Uterus (tissue), 4 donors: ENCODE results near the gene TP53BP1. TPM values are rescaled to one million over a fixed set of nuclear protein-coding genes. Genes with fewer than 3 reads are reported as not detected.

Experiments used
- DNase-seq, 2 donors: peaks; one replicate each; pipeline ENCODE4 v3.0.0-alpha.2; 2019 to 2020
- H3K27ac ChIP-seq, 2 donors: fragments of 200-600 bp; sonication (generic); 1 replicate in 1 of 2; 2 replicates in 1 of 2; pipeline ENCODE4 v1.5.1; 2016 to 2018
- H3K27me3 ChIP-seq, 2 donors: fragments of 200-600 bp; sonication (generic); one replicate each; pipeline ENCODE4 v1.5.1; 2018 to 2019; ENCODE audit warnings: control low read depth in 1 of 2
- H3K36me3 ChIP-seq, 2 donors: fragments of 200-600 bp; sonication (generic); one replicate each; pipeline ENCODE4 v1.5.1; 2019; ENCODE audit warnings: control low read depth in 1 of 2
- H3K4me1 ChIP-seq, 2 donors: fragments of 200-600 bp; sonication (generic); one replicate each; pipeline ENCODE4 v1.5.1; 2018 to 2019; ENCODE audit warnings: control low read depth in 1 of 2
- H3K4me3 ChIP-seq, 2 donors: fragments of 200-600 bp; sonication (generic); 1 replicate in 1 of 2; 2 replicates in 1 of 2; pipeline ENCODE4 v1.5.1; 2018 to 2019; ENCODE audit warnings: mild to moderate bottlenecking in 1 of 2
- H3K9me3 ChIP-seq, 2 donors: fragments of 200-600 bp; sonication (generic); one replicate each; pipeline ENCODE4 v1.5.1; 2019; ENCODE audit warnings: control low read depth in 1 of 2
- CTCF ChIP-seq, 4 experiments: fragments of 200-600 bp in 2 of 4; fragments of 450-650 bp in 2 of 4; sonication (generic) in 2 of 4; IDR thresholded peaks; one replicate each; pipeline ENCODE4 v1.5.1; 2016 to 2019; ENCODE audit warnings: antibody characterized with exemption in 4 of 4, mild to moderate bottlenecking in 2 of 4, moderate library complexity in 1 of 4
- POLR2A ChIP-seq, 2 donors: fragments of 450-650 bp; IDR thresholded peaks; one replicate each; pipeline ENCODE4 v1.6.1; 2016; ENCODE audit warnings: antibody characterized with exemption in 2 of 2, mild to moderate bottlenecking in 1 of 2, moderate library complexity in 1 of 2
- intact Hi-C: fragments of 100-400 bp; cut with DNase I; formaldehyde crosslinking; loops from one replicate; pipeline ENCODE4 v1.15.1; 2023; ENCODE audit warnings: low total_unique reads
- total RNA-seq, 4 donors: library from RNA; depleted of rRNA in 3 of 4; stranded (reverse); fragments of >200 nt in 3 of 4; gene quantifications; one replicate each; pipeline versions ENCODE4 v1.1.0 to v1.2.4, GENCODE V29; 2014 to 2023
- donor health status: DM: yes; HTN: yes; CAD: no.

Gene TP53BP1
- total RNA-seq, 4 donors from 2014 or later, result 30.2 to 150 (median 51.4) TPM

- intact Hi-C loops, result no loop called here
- no peaks in the 10 kb centered on the region for H3K4me1 ChIP-seq
- H3K27me3 ChIP-seq, result no peaks in the 10 kb centered on the region
- TF ChIP-seq CTCF (IDR thresholded peaks at IDR 0.05), result no peak
- no peak for TF ChIP-seq POLR2A (IDR thresholded peaks at IDR 0.05)
- H3K9me3 ChIP-seq, result no peaks in the 10 kb centered on the region
- H3K36me3 ChIP-seq, result no peaks in the 10 kb centered on the region
- H3K27ac ChIP-seq, result no peak overlapping the region
- no peak for DNase-seq
- H3K4me3 ChIP-seq, result no peak overlapping the region
These were observed 53.7 kb downstream of the TP53BP1 start for GRCh38 chr15:43439268-43439667.

- Histone ChIP-seq H3K27ac (no peak overlapping the region), H3K9me3 (no peaks in the 10 kb centered on the region), H3K4me1 (no peaks in the 10 kb centered on the region), H3K27me3 (no peaks in the 10 kb centered on the region), H3K4me3 (no peak overlapping the region), H3K36me3 (no peaks in the 10 kb centered on the region)
- intact Hi-C loops, result no loop called here
- no peak for TF ChIP-seq CTCF (IDR thresholded peaks at IDR 0.05)
- DNase-seq, result no peak
These were observed 56.6 kb downstream of the TP53BP1 start for GRCh38 chr15:43436395-43436794.

GRCh38 chr15:43434446-43434845 lies 58.5 kb downstream of the TP53BP1 start:
- no peaks in the 10 kb centered on the region for H3K9me3 ChIP-seq
- no peak for TF ChIP-seq POLR2A (IDR thresholded peaks at IDR 0.05)
- TF ChIP-seq CTCF (IDR thresholded peaks at IDR 0.05), result no peak
- H3K27me3 ChIP-seq, result no peaks in the 10 kb centered on the region
- no peaks in the 10 kb centered on the region for H3K4me1 ChIP-seq
- intact Hi-C loops, result no loop called here
- H3K36me3 ChIP-seq, result no peaks in the 10 kb centered on the region
- no peak overlapping the region for H3K4me3 ChIP-seq
- no peak overlapping the region for H3K27ac ChIP-seq
- DNase-seq, result no peak

- no peak for TF ChIP-seq CTCF (IDR thresholded peaks at IDR 0.05)
- TF ChIP-seq POLR2A (IDR thresholded peaks at IDR 0.05), result no peak
- Histone ChIP-seq H3K4me1 (no peaks in the 10 kb centered on the region), H3K27ac (no peak overlapping the region), H3K36me3 (no peaks in the 10 kb centered on the region), H3K4me3 (no peak overlapping the region), H3K9me3 (no peaks in the 10 kb centered on the region), H3K27me3 (no peaks in the 10 kb centered on the region)
- no peak for DNase-seq
- intact Hi-C loops, result no loop called here
These were observed 59.2 kb downstream of the TP53BP1 start for GRCh38 chr15:43433661-43434303.

- H3K4me1 ChIP-seq, result no peaks in the 10 kb centered on the region
- no peaks in the 10 kb centered on the region for H3K36me3 ChIP-seq
- H3K9me3 ChIP-seq, result no peaks in the 10 kb centered on the region
- no peaks in the 10 kb centered on the region for H3K27me3 ChIP-seq
- no peak overlapping the region for H3K4me3 ChIP-seq
- intact Hi-C loops, result no loop called here
- DNase-seq, result no peak
- no peak overlapping the region for H3K27ac ChIP-seq
- no peak for TF ChIP-seq POLR2A (IDR thresholded peaks at IDR 0.05)
- TF ChIP-seq CTCF (IDR thresholded peaks at IDR 0.05), result no peak
These were observed 59.8 kb downstream of the TP53BP1 start for GRCh38 chr15:43433165-43433564.
